ENCODE measurements around the gene EPSTI1.

The EPSTI1 gene

DNA sequence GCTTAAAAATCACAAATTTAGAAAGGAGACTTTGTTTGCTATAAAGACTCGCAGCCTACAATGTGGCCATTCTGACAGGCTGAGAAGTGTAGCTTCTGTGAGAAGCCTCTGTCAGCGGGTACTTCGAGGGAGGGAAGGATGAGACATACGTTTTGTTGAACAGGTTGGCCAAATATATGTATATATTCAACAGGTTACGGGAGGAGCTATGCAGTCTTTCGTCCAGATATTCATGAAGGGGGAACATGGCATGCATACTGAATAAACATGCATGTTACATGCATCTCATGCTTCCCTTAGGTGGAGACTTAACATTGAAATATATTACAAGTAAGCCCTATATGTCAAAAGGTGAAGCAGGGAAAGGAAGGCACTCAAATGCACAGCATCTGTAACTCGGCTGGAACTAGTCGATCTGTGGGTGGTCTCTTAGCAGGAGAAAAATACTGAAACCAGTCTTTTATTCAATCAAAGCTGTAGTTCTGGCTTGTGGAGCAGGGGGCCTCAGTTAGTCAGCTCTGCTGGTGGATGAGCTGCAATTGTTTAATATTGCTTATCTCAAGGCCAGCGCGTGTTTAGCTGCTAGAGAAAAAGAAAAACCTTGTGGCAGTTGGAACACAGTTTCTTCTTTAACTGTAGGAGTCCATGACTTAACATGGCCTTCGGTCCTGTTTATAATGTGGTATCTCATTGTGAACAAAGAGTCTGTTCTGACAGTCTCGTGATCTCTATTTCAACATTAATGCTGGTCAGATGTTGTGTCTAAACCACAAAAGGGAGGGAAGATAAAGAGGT, 116.4 kb downstream of the EPSTI1 start:
- Histone ChIP-seq H3K27me3 (ENCODE audit: insufficient read depth, poor library complexity, severe bottlenecking) (no peaks in the 10 kb centered on the region), H3K4me3 (ENCODE audit: severe bottlenecking) (no peak overlapping the region), H3K36me3 (ENCODE audit: low read depth) (no peaks in the 10 kb centered on the region), H3K4me1 (ENCODE audit: insufficient read depth, poor library complexity, severe bottlenecking) (peaks cover 14% of the 10 kb centered on the region), H3K9me3 (ENCODE audit: severe bottlenecking) (no peaks in the 10 kb centered on the region), H3K27ac (ENCODE audit: poor library complexity, severe bottlenecking) (no peak overlapping the region)
- no peak for DNase-seq (ENCODE audit: low spot score)
- TF ChIP-seq, protein P1, sequence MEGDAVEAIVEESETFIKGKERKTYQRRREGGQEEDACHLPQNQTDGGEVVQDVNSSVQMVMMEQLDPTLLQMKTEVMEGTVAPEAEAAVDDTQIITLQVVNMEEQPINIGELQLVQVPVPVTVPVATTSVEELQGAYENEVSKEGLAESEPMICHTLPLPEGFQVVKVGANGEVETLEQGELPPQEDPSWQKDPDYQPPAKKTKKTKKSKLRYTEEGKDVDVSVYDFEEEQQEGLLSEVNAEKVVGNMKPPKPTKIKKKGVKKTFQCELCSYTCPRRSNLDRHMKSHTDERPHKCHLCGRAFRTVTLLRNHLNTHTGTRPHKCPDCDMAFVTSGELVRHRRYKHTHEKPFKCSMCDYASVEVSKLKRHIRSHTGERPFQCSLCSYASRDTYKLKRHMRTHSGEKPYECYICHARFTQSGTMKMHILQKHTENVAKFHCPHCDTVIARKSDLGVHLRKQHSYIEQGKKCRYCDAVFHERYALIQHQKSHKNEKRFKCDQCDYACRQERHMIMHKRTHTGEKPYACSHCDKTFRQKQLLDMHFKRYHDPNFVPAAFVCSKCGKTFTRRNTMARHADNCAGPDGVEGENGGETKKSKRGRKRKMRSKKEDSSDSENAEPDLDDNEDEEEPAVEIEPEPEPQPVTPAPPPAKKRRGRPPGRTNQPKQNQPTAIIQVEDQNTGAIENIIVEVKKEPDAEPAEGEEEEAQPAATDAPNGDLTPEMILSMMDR (IDR thresholded peaks at IDR 0.05; ENCODE audit: poor library complexity, severe bottlenecking): no peak
- no peak for ATAC-seq (ENCODE audit: low read depth)

DNA sequence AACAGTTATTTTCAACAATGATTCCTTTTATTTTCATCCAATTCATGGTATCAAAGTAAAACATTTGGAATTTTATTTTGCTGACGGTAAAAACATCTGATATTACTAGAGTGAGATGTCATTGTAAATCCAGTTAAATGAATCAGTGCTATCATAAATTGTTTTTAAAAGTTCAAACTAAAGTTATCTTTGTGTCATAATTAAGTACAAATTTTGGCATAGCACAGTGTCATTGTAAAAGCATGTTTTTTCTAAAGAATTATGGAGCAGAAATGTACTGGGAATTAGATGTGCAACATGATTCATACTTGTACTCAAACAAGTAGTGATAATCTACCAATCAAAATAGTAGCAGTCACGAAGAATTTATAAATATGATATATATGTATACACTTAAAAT, 117.8 kb downstream of the EPSTI1 start:
- Histone ChIP-seq H3K4me1 (ENCODE audit: insufficient read depth, poor library complexity, severe bottlenecking) (peaks cover 14% of the 10 kb centered on the region), H3K36me3 (ENCODE audit: low read depth) (no peaks in the 10 kb centered on the region), H3K27me3 (ENCODE audit: insufficient read depth, poor library complexity, severe bottlenecking) (no peaks in the 10 kb centered on the region), H3K4me3 (ENCODE audit: severe bottlenecking) (no peak overlapping the region), H3K27ac (ENCODE audit: poor library complexity, severe bottlenecking) (no peak overlapping the region), H3K9me3 (ENCODE audit: severe bottlenecking) (no peaks in the 10 kb centered on the region)
- TF ChIP-seq, protein P1 (IDR thresholded peaks at IDR 0.05; ENCODE audit: poor library complexity, severe bottlenecking): no peak
- no peak for ATAC-seq (ENCODE audit: low read depth)
- DNase-seq (ENCODE audit: low spot score): no peak

DNA sequence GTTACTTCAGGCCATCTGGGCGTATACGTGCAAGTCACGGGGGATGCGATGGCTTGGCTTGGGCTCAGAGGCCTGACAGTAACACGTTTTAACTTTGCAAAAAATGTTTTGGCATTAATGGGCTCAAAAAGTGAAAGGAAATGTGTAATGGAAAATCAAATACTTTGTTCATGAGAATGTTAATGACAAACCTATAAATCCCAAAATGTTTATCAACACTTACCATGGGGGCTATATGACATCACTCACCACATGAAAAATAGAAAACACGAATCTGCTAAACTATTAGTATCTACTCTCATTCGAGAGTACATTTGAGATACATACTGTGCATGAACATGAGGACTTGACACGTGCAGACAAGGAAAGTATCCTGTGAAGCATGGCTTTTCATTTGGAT, 119.0 kb downstream of the EPSTI1 start:
- Histone ChIP-seq H3K27ac (ENCODE audit: poor library complexity, severe bottlenecking) (no peak overlapping the region), H3K4me1 (ENCODE audit: insufficient read depth, poor library complexity, severe bottlenecking) (peaks cover 14% of the 10 kb centered on the region), H3K4me3 (ENCODE audit: severe bottlenecking) (no peak overlapping the region), H3K36me3 (ENCODE audit: low read depth) (no peaks in the 10 kb centered on the region), H3K27me3 (ENCODE audit: insufficient read depth, poor library complexity, severe bottlenecking) (no peaks in the 10 kb centered on the region), H3K9me3 (ENCODE audit: severe bottlenecking) (no peaks in the 10 kb centered on the region)
- ATAC-seq (ENCODE audit: low read depth) (no peak), DNase-seq (ENCODE audit: low spot score) (no peak)
- TF ChIP-seq, protein P1 (IDR thresholded peaks at IDR 0.05; ENCODE audit: poor library complexity, severe bottlenecking): no peak

DNA sequence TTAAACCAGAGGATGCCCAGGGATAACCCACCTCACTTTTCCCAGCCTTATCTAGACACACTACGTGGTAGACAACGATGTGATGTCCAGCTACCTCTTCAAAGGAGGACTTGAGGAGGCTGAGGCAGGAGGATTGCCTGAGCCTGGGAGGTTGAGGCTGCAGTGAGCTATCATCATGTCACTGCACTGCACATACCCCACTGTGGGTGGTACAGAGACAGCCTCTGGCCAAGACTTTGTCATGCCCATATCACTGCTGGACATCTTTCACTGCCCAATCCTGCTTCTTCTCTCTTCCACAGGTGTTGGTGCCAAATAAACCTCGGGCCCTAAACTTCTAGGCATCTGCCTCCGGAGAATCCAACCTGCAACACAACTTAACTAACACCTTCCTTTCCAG, 124.8 kb downstream of the EPSTI1 start:
- no peaks in the 10 kb centered on the region for H3K4me1 ChIP-seq (ENCODE audit: insufficient read depth, poor library complexity, severe bottlenecking)
- no peak overlapping the region for H3K27ac ChIP-seq (ENCODE audit: poor library complexity, severe bottlenecking)
- TF ChIP-seq, protein P1 (IDR thresholded peaks at IDR 0.05; ENCODE audit: poor library complexity, severe bottlenecking): no peak
- ATAC-seq (ENCODE audit: low read depth): no peak
- no peak overlapping the region for H3K4me3 ChIP-seq (ENCODE audit: severe bottlenecking)
- no peak for DNase-seq (ENCODE audit: low spot score)
- H3K27me3 ChIP-seq (ENCODE audit: insufficient read depth, poor library complexity, severe bottlenecking): no peaks in the 10 kb centered on the region
- H3K9me3 ChIP-seq (ENCODE audit: severe bottlenecking): no peaks in the 10 kb centered on the region
- H3K36me3 ChIP-seq (ENCODE audit: low read depth): no peaks in the 10 kb centered on the region

DNA sequence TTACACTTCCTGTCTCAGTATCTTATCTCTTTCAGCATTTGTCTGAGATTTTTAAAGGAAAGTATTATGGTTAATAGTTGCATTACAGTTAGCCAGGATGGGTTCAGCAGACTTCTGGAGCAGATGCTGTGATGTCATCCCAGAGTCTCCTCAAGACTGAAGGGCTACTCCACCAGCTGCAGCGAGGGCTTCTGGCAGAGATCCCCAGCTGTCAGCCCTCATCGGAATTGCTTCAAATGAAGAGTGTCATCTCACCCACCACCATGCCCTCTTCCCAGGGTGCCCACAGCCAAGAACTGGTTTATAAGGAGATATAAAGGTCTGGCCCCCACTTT, 126.3 kb downstream of the EPSTI1 start:
- Histone ChIP-seq H3K27ac (ENCODE audit: poor library complexity, severe bottlenecking) (no peak overlapping the region), H3K27me3 (ENCODE audit: insufficient read depth, poor library complexity, severe bottlenecking) (no peaks in the 10 kb centered on the region), H3K4me1 (ENCODE audit: insufficient read depth, poor library complexity, severe bottlenecking) (no peaks in the 10 kb centered on the region), H3K9me3 (ENCODE audit: severe bottlenecking) (no peaks in the 10 kb centered on the region), H3K36me3 (ENCODE audit: low read depth) (no peaks in the 10 kb centered on the region), H3K4me3 (ENCODE audit: severe bottlenecking) (no peak overlapping the region)
- ATAC-seq (ENCODE audit: low read depth) (no peak), DNase-seq (ENCODE audit: low spot score) (no peak)
- TF ChIP-seq, protein P1 (IDR thresholded peaks at IDR 0.05; ENCODE audit: poor library complexity, severe bottlenecking): no peak
